Measurements from ENCODE around the gene PPM1D. TPM values are rescaled to one million over a fixed set of nuclear protein-coding genes. Genes with fewer than 3 reads are reported as not detected.
"Not testable (repeated sequence)": the region's sequence is repeated elsewhere in the genome, so short reads cannot be mapped to it uniquely, and the experiment has no call there.

PPM1D gene
- total RNA-seq, 2 experiments from 2014 or later = 9.1 to 16.5 TPM

GRCh38 chr17:60665602-60666001 is 65.6 kb downstream of the PPM1D start:
- H2AFZ ChIP-seq (ENCODE audit: low read length) = no peak overlapping the region
- CTCF ChIA-PET (ENCODE audit: unreplicated experiment) = no interaction called here
- no peak overlapping the region for H3K27ac ChIP-seq (ENCODE audit: low read depth, low read length, poor library complexity, severe bottlenecking)
- TF ChIP-seq, protein P1, sequence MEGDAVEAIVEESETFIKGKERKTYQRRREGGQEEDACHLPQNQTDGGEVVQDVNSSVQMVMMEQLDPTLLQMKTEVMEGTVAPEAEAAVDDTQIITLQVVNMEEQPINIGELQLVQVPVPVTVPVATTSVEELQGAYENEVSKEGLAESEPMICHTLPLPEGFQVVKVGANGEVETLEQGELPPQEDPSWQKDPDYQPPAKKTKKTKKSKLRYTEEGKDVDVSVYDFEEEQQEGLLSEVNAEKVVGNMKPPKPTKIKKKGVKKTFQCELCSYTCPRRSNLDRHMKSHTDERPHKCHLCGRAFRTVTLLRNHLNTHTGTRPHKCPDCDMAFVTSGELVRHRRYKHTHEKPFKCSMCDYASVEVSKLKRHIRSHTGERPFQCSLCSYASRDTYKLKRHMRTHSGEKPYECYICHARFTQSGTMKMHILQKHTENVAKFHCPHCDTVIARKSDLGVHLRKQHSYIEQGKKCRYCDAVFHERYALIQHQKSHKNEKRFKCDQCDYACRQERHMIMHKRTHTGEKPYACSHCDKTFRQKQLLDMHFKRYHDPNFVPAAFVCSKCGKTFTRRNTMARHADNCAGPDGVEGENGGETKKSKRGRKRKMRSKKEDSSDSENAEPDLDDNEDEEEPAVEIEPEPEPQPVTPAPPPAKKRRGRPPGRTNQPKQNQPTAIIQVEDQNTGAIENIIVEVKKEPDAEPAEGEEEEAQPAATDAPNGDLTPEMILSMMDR (conservative IDR thresholded peaks at IDR 0.05; ENCODE audit: low read length) = no peak
- no peak for TF ChIP-seq EZH2phosphoT487 (IDR thresholded peaks at IDR 0.05; ENCODE audit: borderline replicate concordance, low read depth, low read length)
- no peak overlapping the region for H3K4me2 ChIP-seq (ENCODE audit: low read length)
- no peak overlapping the region for H3K4me3 ChIP-seq (ENCODE audit: low read depth, low read length, poor library complexity, severe bottlenecking)
- H3K79me2 ChIP-seq (ENCODE audit: insufficient read depth, low read depth, low read length) = no peaks in the 10 kb centered on the region
- peaks cover 34% of the 10 kb centered on the region for H3K36me3 ChIP-seq (ENCODE audit: insufficient read depth, low read length)
- no peaks in the 10 kb centered on the region for H4K20me1 ChIP-seq (ENCODE audit: insufficient read depth, low read length)
- POLR2A ChIA-PET = no interaction called here
- H3K9me3 ChIP-seq (ENCODE audit: low read length) = no peaks in the 10 kb centered on the region
- H3K9me2 ChIP-seq (ENCODE audit: insufficient read depth, low read length) = no peaks in the 10 kb centered on the region
- no TSS peak for BruUV-seq (replicated peaks)
- no peaks in the 10 kb centered on the region for H3K4me1 ChIP-seq (ENCODE audit: insufficient read depth, low read length, poor library complexity, severe bottlenecking)
- intact Hi-C loops (cut with micrococcal nuclease; ENCODE audit: unreplicated experiment) = no loop called here
- no peak for DNase-seq (ENCODE audit: low spot score)

GRCh38 chr17:60668741-60669140 is 68.7 kb downstream of the PPM1D start:
- H4K20me1 ChIP-seq (ENCODE audit: insufficient read depth, low read length); H2AFZ ChIP-seq (ENCODE audit: low read length); CTCF ChIA-PET (ENCODE audit: unreplicated experiment); POLR2A ChIA-PET; intact Hi-C loops (cut with micrococcal nuclease; ENCODE audit: unreplicated experiment); H3K4me3 ChIP-seq (ENCODE audit: low read depth, low read length, poor library complexity, severe bottlenecking); H3K27ac ChIP-seq (ENCODE audit: low read depth, low read length, poor library complexity, severe bottlenecking); H3K9me2 ChIP-seq (ENCODE audit: insufficient read depth, low read length); H3K79me2 ChIP-seq (ENCODE audit: insufficient read depth, low read depth, low read length); BruUV-seq (replicated peaks); H3K4me2 ChIP-seq (ENCODE audit: low read length); H3K9me3 ChIP-seq (ENCODE audit: low read length); DNase-seq (ENCODE audit: low spot score); H3K4me1 ChIP-seq (ENCODE audit: insufficient read depth, low read length, poor library complexity, severe bottlenecking): not testable (repeated sequence)
- H3K36me3 ChIP-seq (ENCODE audit: insufficient read depth, low read length) = peaks cover 24% of the 10 kb centered on the region

- H2AFZ ChIP-seq (ENCODE audit: low read length) = no peak overlapping the region
- H3K36me3 ChIP-seq (ENCODE audit: insufficient read depth, low read length) = 0 out of 2 replicates have a peak, but pooled peaks cover 1% of the 10 kb centered on the region
- H3K4me3 ChIP-seq (ENCODE audit: low read depth, low read length, poor library complexity, severe bottlenecking) = no peak overlapping the region
- BruUV-seq (replicated peaks) = no TSS peak
- H3K4me2 ChIP-seq (ENCODE audit: low read length) = no peak overlapping the region
- ChIA-PET POLR2A (no interaction called here), CTCF (ENCODE audit: unreplicated experiment) (no interaction called here)
- H3K9me3 ChIP-seq (ENCODE audit: low read length) = no peaks in the 10 kb centered on the region
- TF ChIP-seq, protein P1 (conservative IDR thresholded peaks at IDR 0.05; ENCODE audit: low read length) = no peak
- no peak for TF ChIP-seq EZH2phosphoT487 (IDR thresholded peaks at IDR 0.05; ENCODE audit: borderline replicate concordance, low read depth, low read length)
- no peaks in the 10 kb centered on the region for H4K20me1 ChIP-seq (ENCODE audit: insufficient read depth, low read length)
- no peak for DNase-seq (ENCODE audit: low spot score)
- H3K4me1 ChIP-seq (ENCODE audit: insufficient read depth, low read length, poor library complexity, severe bottlenecking) = no peaks in the 10 kb centered on the region
- H3K27ac ChIP-seq (ENCODE audit: low read depth, low read length, poor library complexity, severe bottlenecking) = no peak overlapping the region
- no peaks in the 10 kb centered on the region for H3K9me2 ChIP-seq (ENCODE audit: insufficient read depth, low read length)
- no peaks in the 10 kb centered on the region for H3K79me2 ChIP-seq (ENCODE audit: insufficient read depth, low read depth, low read length)
- intact Hi-C loops (cut with micrococcal nuclease; ENCODE audit: unreplicated experiment) = no loop called here
These were observed 71.5 kb downstream of the PPM1D start for GRCh38 chr17:60671482-60671881.

- intact Hi-C loops (cut with micrococcal nuclease; ENCODE audit: unreplicated experiment); H3K4me2 ChIP-seq (ENCODE audit: low read length); DNase-seq (ENCODE audit: low spot score); CTCF ChIA-PET (ENCODE audit: unreplicated experiment); H3K4me3 ChIP-seq (ENCODE audit: low read depth, low read length, poor library complexity, severe bottlenecking); H3K79me2 ChIP-seq (ENCODE audit: insufficient read depth, low read depth, low read length); H2AFZ ChIP-seq (ENCODE audit: low read length); BruUV-seq (replicated peaks); H3K9me2 ChIP-seq (ENCODE audit: insufficient read depth, low read length); H3K36me3 ChIP-seq (ENCODE audit: insufficient read depth, low read length); H3K9me3 ChIP-seq (ENCODE audit: low read length); H4K20me1 ChIP-seq (ENCODE audit: insufficient read depth, low read length); H3K27ac ChIP-seq (ENCODE audit: low read depth, low read length, poor library complexity, severe bottlenecking): not testable (repeated sequence)
- POLR2A ChIA-PET = interaction anchor here (0.6 kb wide), 1 partner anchor 9 kb away, joined by 3 read pairs; no protein-coding TSS in a partner anchor
- H3K4me1 ChIP-seq (ENCODE audit: insufficient read depth, low read length, poor library complexity, severe bottlenecking) = peaks cover 11% of the 10 kb centered on the region
These were observed 74.6 kb downstream of the PPM1D start for GRCh38 chr17:60674637-60675036.
